ENCODE measurements around the gene CLN5.

Gene CLN5

DNA sequence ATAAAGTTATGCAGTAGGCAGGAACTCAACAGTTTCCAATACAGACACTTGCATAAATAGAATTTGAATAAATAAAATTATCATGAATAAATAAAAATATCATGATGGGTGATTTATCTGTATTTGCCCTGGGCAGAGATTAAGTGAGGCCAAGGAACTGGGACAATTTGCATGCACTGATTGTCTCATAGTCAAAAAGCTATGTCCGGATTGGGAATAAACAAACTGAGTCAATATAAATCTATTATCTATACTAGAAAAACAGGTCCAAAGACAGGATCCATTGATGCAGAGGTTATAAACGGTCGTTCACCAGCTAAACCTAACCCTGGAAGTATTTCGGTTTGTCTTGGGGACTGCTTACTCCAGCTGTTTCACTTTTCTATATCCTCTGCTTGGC lies 61.3 kb downstream of the CLN5 start:
- H3K36me3 ChIP-seq (ENCODE audit: control insufficient read depth, insufficient read depth, low read length), result peaks cover 5% of the 10 kb centered on the region

More for the DNA sequence above, 61.3 kb downstream of the CLN5 start:
- Histone ChIP-seq H3K4me3 (ENCODE audit: low read length) (no peak overlapping the region), H3K27me3 (ENCODE audit: control insufficient read depth, insufficient read depth, low read length) (no peaks in the 10 kb centered on the region), H3K4me1 (ENCODE audit: control insufficient read depth, insufficient read depth, low read length) (no peaks in the 10 kb centered on the region), H3K9me3 (ENCODE audit: control insufficient read depth, low read length) (no peaks in the 10 kb centered on the region), H3K9ac (ENCODE audit: low read length) (no peak overlapping the region)
